Measurements from ENCODE around the gene MYO5B.

GRCh38 chr18:49894517-49895226 is 300.3 kb downstream of the MYO5B start:
- TF ChIP-seq CTCF (IDR thresholded peaks at IDR 0.05 in 4 of 5, conservative IDR thresholded peaks at IDR 0.05 in 1 of 5) (no peak), POLR2A (IDR thresholded peaks at IDR 0.05) (no peak)
